Type B pancreatic cell (in vitro differentiated cells): Measurements from ENCODE around the gene MFRP. TPM values are rescaled to one million over a fixed set of nuclear protein-coding genes. Genes with fewer than 3 reads are reported as not detected.
A peak's percentile ranks its signal among the peaks of the same experiment; 100 is the strongest.

Experiments used
- DNase-seq: peaks from one replicate; pipeline ENCODE4 v3.0.0; 2021; ENCODE audit warnings: mixed read lengths; ENCODE audit not compliant: unreplicated experiment; ENCODE audit errors: extremely low spot score
- H3K27ac Mint-ChIP-seq: 2 replicates; pipeline ENCODE4 v1.8.0; 2021; ENCODE audit warnings: mild to moderate bottlenecking, mixed read lengths
- H3K27me3 Mint-ChIP-seq: 2 replicates; pipeline ENCODE4 v1.8.0; 2021; ENCODE audit warnings: mixed read lengths
- H3K36me3 Mint-ChIP-seq: 2 replicates; pipeline ENCODE4 v1.8.0; 2021; ENCODE audit warnings: mixed read lengths
- H3K4me1 Mint-ChIP-seq: one replicate; pipeline ENCODE4 v1.8.0; 2021; ENCODE audit warnings: mixed read lengths; ENCODE audit not compliant: unreplicated experiment
- H3K4me3 Mint-ChIP-seq: 2 replicates; pipeline ENCODE4 v1.8.0; 2021; ENCODE audit warnings: mild to moderate bottlenecking, mixed read lengths
- H3K9me3 Mint-ChIP-seq: 2 replicates; pipeline ENCODE4 v1.8.0; 2021; ENCODE audit warnings: mixed read lengths
- total RNA-seq: library from RNA; stranded (reverse); gene quantifications from 2 replicates; pipeline ENCODE4 v1.2.1, GENCODE V29; 2021; ENCODE audit warnings: low replicate concordance
- TF ChIP-seq, protein P1 (sequence below): fragments of 200-600 bp; sonication (generic); conservative IDR thresholded peaks from 2 replicates; pipeline ENCODE4 v1.5.0; 2021; ENCODE audit warnings: antibody characterized with exemption, mild to moderate bottlenecking

The MFRP gene
- total RNA-seq, 1 donor from 2014 or later: not detected

DNA sequence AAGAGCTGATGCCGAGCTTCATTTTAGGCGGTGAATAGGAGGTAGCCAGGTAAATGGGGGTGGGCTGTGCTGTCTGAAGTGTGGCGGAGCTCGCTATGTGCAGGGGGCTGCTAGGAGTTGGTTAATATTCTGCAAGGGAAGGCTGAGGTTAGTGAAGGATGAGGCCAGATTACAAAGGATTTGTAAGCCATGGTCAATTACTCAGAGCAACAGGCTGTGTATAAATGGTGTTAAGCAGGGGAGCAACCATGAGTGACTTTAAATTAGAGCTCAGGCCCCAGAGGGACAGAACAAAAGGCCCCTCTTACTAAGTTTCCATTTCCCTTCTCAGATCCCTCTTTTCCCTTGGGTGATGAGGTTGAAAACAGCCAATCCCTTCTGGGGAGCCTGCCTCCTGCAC, 22.3 kb downstream of the MFRP start:
- no peak overlapping the region for H3K4me3 Mint-ChIP-seq
- no peak overlapping the region for H3K27ac Mint-ChIP-seq
- TF ChIP-seq, protein P1, sequence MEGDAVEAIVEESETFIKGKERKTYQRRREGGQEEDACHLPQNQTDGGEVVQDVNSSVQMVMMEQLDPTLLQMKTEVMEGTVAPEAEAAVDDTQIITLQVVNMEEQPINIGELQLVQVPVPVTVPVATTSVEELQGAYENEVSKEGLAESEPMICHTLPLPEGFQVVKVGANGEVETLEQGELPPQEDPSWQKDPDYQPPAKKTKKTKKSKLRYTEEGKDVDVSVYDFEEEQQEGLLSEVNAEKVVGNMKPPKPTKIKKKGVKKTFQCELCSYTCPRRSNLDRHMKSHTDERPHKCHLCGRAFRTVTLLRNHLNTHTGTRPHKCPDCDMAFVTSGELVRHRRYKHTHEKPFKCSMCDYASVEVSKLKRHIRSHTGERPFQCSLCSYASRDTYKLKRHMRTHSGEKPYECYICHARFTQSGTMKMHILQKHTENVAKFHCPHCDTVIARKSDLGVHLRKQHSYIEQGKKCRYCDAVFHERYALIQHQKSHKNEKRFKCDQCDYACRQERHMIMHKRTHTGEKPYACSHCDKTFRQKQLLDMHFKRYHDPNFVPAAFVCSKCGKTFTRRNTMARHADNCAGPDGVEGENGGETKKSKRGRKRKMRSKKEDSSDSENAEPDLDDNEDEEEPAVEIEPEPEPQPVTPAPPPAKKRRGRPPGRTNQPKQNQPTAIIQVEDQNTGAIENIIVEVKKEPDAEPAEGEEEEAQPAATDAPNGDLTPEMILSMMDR: no peak
- DNase-seq: no peak
- H3K36me3 Mint-ChIP-seq: no peaks in the 10 kb centered on the region
- H3K4me1 Mint-ChIP-seq: peaks cover 19% of the 10 kb centered on the region
- H3K9me3 Mint-ChIP-seq: no peaks in the 10 kb centered on the region
- peaks cover 19% of the 10 kb centered on the region for H3K27me3 Mint-ChIP-seq

DNA sequence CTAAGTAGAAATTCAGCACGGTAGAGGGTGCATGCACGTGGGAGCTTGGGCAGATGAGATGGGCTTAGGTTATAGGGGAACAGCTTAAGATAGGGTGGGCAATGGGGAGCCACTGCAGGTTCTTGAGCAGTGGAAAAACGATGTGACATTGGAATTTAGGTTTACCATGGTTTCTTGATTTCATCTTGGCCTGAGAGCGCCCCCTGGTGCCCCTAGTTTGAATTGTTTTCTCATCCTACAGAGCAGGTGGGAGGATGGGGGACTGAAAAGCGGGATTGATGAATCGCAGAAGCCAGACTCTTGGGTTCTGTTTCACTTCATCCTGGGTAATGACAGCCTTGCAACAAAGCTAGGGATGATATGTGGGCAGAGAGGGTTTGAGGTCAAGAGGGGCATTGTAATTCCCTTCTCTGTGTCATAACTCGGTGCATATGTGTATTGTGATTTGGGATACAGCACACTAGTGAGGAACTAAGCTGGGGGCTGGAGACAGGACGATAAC, 22.9 kb downstream of the MFRP start:
- H3K4me3 Mint-ChIP-seq: peak overlapping the region; percentile 59
- no peaks in the 10 kb centered on the region for H3K9me3 Mint-ChIP-seq
- peak overlapping the region; percentile 27 for H3K27ac Mint-ChIP-seq

DNA sequence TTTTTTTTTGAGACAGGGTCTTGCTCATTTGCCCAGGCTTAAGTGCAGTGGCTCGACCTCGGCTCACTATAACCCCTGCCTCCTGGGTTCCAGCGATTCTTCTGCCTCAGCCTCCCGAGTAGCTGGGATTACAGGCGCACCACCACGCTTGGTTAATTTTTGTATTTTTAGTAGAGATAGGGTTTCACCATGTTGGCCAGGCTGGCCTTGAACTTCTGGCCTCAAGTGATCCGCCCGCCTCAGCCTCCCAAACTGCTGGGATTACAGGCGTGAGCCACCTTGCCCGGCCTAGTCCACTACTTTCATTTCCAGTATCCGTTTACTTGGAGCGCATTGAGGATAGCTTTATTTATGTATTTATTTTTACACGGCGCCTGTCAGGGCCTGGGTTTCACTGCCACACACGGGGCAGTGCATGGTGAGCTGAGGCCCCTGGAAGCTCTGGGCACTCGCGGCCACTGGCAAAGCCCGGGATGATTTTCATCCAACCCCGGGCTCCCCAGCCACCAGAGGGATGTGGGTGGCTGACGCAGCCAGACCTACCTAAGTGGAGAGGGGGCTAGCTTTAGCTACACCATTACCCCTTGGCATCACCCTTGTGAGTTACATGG, 23.5 kb downstream of the MFRP start:
- DNase-seq: no peak
- peaks cover 28% of the 10 kb centered on the region for H3K27me3 Mint-ChIP-seq
- H3K4me1 Mint-ChIP-seq: peaks cover 27% of the 10 kb centered on the region
- no peaks in the 10 kb centered on the region for H3K36me3 Mint-ChIP-seq
- H3K27ac Mint-ChIP-seq: no peak overlapping the region
- TF ChIP-seq, protein P1: no peak
- H3K9me3 Mint-ChIP-seq: no peaks in the 10 kb centered on the region
- H3K4me3 Mint-ChIP-seq: no peak overlapping the region

More for the DNA sequence above, 22.9 kb downstream of the MFRP start:
- Mint-ChIP-seq H3K4me1 (peaks cover 24% of the 10 kb centered on the region), H3K36me3 (no peaks in the 10 kb centered on the region), H3K27me3 (peaks cover 25% of the 10 kb centered on the region)
- no peak for DNase-seq
- TF ChIP-seq, protein P1: peak; percentile 91

DNA sequence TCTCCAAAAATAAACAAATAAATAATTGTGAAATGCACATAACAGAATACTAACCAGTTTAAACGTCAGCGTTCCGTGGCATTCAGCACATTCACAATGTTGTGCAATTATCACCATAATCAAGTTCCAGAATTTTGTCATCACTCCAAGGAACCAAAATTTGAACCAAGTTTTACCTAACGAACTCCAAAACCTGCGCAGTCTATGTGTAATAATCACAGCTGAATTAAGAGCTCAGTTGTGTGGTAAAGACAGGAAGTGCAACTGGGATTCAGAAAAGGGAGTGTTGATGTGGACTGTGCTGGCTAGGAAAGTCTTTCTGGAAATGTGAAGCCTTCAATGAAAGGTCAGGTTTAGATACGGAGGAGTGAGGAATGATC, 24.2 kb downstream of the MFRP start:
- H3K4me3 Mint-ChIP-seq: no peak overlapping the region
- TF ChIP-seq, protein P1: no peak
- H3K27ac Mint-ChIP-seq: no peak overlapping the region
- no peaks in the 10 kb centered on the region for H3K36me3 Mint-ChIP-seq
- no peaks in the 10 kb centered on the region for H3K9me3 Mint-ChIP-seq
- DNase-seq: no peak
- peaks cover 27% of the 10 kb centered on the region for H3K4me1 Mint-ChIP-seq
- peaks cover 34% of the 10 kb centered on the region for H3K27me3 Mint-ChIP-seq

DNA sequence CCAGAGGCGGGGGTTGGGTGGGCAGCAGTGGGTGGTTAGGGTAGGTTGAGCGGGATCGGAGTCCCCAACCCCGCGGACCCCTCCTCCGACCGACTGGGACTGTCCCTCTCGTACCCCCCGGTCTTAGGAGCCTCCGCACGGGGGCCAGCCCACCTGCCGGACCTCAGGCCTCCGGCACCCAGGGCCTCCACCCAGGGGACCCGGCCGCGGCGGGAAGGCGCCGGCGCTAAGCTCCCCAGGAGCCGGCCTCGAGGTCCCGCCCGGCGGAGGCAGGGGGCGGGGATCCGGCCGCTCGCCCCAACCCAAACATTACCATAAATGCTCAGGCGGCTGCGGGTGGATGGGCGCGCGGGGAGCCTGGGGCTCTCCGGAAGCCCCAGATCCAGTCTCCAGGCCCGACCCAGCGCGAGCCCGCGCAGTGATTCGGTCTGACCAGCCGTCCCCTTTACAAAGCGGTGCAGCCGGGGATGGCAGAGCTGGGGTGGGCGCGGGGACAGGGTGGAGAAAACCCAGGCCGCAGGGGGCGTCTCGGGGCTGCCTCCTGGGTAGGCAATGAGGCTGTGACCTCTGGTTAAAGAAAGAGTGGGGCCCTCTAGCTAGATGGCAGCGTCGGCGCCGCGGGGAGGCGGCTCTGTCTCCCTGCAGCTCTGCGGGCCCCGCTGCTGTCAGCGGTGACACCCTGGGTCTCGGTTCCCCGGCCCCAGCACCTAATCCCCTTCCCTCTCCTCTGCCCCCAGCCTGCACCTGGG, 25.6 kb downstream of the MFRP start:
- peaks cover 35% of the 10 kb centered on the region for H3K27me3 Mint-ChIP-seq
- H3K4me3 Mint-ChIP-seq: peak overlapping the region; percentile 83
- TF ChIP-seq, protein P1: no peak
- H3K4me1 Mint-ChIP-seq: peaks cover 27% of the 10 kb centered on the region
- no peak overlapping the region for H3K27ac Mint-ChIP-seq
- no peaks in the 10 kb centered on the region for H3K36me3 Mint-ChIP-seq
- DNase-seq: peak; percentile 75
- H3K9me3 Mint-ChIP-seq: no peaks in the 10 kb centered on the region
